Measurements from ENCODE around the gene TGFB1I1. TPM values are rescaled to one million over a fixed set of nuclear protein-coding genes. Genes with fewer than 3 reads are reported as not detected.

Gene TGFB1I1
- total and polyA plus RNA-seq, 2 of the 13 experiments (the other 11 are each of a cell fraction or from before 2014, with no cell fraction given) = 0.80 to 2.9 TPM

DNA sequence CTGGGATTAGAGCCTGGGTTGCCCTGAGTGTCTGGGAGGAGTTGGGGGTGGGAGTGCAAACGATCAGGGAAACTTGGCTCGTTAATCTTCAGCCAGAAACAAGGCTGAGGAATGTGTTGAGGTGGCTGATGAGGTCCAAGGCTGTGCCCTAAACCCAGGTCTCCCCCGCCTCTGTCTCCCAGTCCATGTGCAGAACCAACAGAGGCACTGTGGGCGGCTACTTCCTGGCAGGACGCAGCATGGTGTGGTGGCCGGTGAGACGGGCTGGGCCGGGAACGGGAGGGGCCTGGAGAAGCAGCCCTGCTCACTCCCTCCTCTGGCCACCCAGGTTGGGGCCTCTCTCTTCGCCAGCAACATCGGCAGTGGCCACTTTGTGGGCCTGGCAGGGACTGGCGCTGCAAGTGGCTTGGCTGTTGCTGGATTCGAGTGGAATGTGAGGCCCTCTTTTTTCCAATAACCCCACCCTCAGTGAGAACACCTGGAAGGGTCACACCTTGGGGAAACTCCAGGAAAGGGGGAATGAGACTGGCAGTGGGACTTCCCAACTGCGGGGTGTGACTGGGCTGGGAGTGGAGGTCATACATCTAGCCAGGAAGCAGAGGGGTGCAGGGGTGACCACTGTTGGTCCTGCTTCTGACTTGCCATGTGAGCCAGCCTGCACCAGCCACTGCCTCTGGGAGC, 12.7 kb downstream of the TGFB1I1 start (continued):
- TF ChIP-seq ZKSCAN1 (IDR thresholded peaks at IDR 0.05; ENCODE audit: low read length) (0 out of 2 replicates have a peak, but pooled peaks have one; percentile 30), ZNF124 (CRISPR knock-in tag; IDR thresholded peaks at IDR 0.05) (no peak), ZNF644 (CRISPR knock-in tag; IDR thresholded peaks at IDR 0.05; ENCODE audit: low read depth) (peak; percentile 56; the same call in 1 of the 2 replicates), ZNF441 (CRISPR knock-in tag; IDR thresholded peaks at IDR 0.05; ENCODE audit: borderline replicate concordance) (no peak), NCOA5 (CRISPR knock-in tag; IDR thresholded peaks at IDR 0.05) (no peak), ZNF839 (CRISPR knock-in tag; IDR thresholded peaks at IDR 0.05; ENCODE audit: borderline replicate concordance) (0 out of 2 replicates have a peak, but pooled peaks have one; percentile 32), ARNTL (CRISPR knock-in tag; IDR thresholded peaks at IDR 0.05) (no peak), NCOR1 (IDR thresholded peaks at IDR 0.05; ENCODE audit: borderline replicate concordance, low read length) (no peak), ZFP37 (CRISPR knock-in tag; IDR thresholded peaks at IDR 0.05; ENCODE audit: borderline replicate concordance) (peak; percentile 72; the same call in 1 of the 2 replicates), SRY (CRISPR knock-in tag; IDR thresholded peaks at IDR 0.05) (0 out of 2 replicates have a peak, but pooled peaks have one; percentile 64), SPEN (CRISPR knock-in tag; IDR thresholded peaks at IDR 0.05; ENCODE audit: low read depth) (peak; percentile 78), BRD4 (CRISPR knock-in tag; IDR thresholded peaks at IDR 0.05) (peak; percentile 72), ZNF619 (CRISPR knock-in tag; IDR thresholded peaks at IDR 0.05) (peak; percentile 73; the same call in 1 of the 2 replicates), MED1 (CRISPR knock-in tag; IDR thresholded peaks at IDR 0.05) (peak; percentile 65)

GRCh38 chr16:31485571-31485970, 13.6 kb downstream of the TGFB1I1 start:
- FAIRE-seq (no peak), ATAC-seq (no peak), DNase-seq (ENCODE audit: low spot score) (no peak)
- BruUV-seq (replicated peaks) = no TSS peak
- H3K9me3 ChIP-seq (ENCODE audit: low read length) = no peaks in the 10 kb centered on the region
- TF ChIP-seq AGO2 (optimal IDR thresholded peaks at IDR 0.05; ENCODE audit: low read depth, low read length) = peak; percentile 9
- TF ChIP-seq NFE2 (CRISPR knock-in tag; IDR thresholded peaks at IDR 0.05) = no peak
- H3K4me3 ChIP-seq (replicated peaks in 1 of 3; ENCODE audit: insufficient read depth in 1 of 3, low read depth in 2 of 3, low read length in 3 of 3) = no peak overlapping the region
- no peak overlapping the region for H3K9ac ChIP-seq (ENCODE audit: insufficient read depth, low read depth, low read length)
- H3K4me1 ChIP-seq (ENCODE audit: insufficient read depth, low read length) = peaks cover 32% of the 10 kb centered on the region
- CTCF ChIA-PET (ENCODE audit: low intra/inter-chr PET ratio, low total read pairs) = no interaction called here
- no peaks in the 10 kb centered on the region for H4K20me1 ChIP-seq (ENCODE audit: insufficient read depth, low read length)
- in situ Hi-C loops (cut with HindIII; ENCODE audit: extremely low pct_ligation_motif_present, low pct_unique_long_range_greater_than_20kb) = no loop called here
- WGBS (ENCODE audit: low lambda C conversion rate) = 90% methylated on average over 17 of the region's 17 CpGs
- no peak overlapping the region for H3K27ac ChIP-seq (ENCODE audit: extremely low read length, insufficient read depth, low read length)
- H3K4me2 ChIP-seq (ENCODE audit: low read depth, low read length) = no peak overlapping the region
- intact Hi-C loops (cut with micrococcal nuclease; ENCODE audit: unreplicated experiment) = no loop called here
- no peak overlapping the region for H2AFZ ChIP-seq (ENCODE audit: low read length)
- H3K79me2 ChIP-seq (ENCODE audit: insufficient read depth, low read length) = no peaks in the 10 kb centered on the region
- peaks cover 0 to 8% of the 10 kb centered on the region in 2 experiments; a peak in 2 of 5 replicates for H3K36me3 ChIP-seq (replicated peaks in 1 of 2; ENCODE audit: control insufficient read depth in 1 of 2, insufficient read depth in 2 of 2, low read length in 2 of 2)
- H3K27me3 ChIP-seq (ENCODE audit: control insufficient read depth in 1 of 2, insufficient read depth in 2 of 2, low read length in 2 of 2) = peaks cover 0 to 15% of the 10 kb centered on the region in 2 experiments; a peak in 4 of 5 replicates
- POLR2A ChIA-PET = interaction anchor here (0.7 to 1.9 kb wide), 2 partner anchors 9 to 228 kb away, joined by 3 to 6 read pairs; a partner anchor contains a TSS
